ENCODE results near the gene CCDC116. TPM values are rescaled to one million over a fixed set of nuclear protein-coding genes. Genes with fewer than 3 reads are reported as not detected.

Gene CCDC116
- total and polyA plus RNA-seq, 5 experiments from 2014 or later = 0.34 to 0.93 TPM; not detected in 3

DNA sequence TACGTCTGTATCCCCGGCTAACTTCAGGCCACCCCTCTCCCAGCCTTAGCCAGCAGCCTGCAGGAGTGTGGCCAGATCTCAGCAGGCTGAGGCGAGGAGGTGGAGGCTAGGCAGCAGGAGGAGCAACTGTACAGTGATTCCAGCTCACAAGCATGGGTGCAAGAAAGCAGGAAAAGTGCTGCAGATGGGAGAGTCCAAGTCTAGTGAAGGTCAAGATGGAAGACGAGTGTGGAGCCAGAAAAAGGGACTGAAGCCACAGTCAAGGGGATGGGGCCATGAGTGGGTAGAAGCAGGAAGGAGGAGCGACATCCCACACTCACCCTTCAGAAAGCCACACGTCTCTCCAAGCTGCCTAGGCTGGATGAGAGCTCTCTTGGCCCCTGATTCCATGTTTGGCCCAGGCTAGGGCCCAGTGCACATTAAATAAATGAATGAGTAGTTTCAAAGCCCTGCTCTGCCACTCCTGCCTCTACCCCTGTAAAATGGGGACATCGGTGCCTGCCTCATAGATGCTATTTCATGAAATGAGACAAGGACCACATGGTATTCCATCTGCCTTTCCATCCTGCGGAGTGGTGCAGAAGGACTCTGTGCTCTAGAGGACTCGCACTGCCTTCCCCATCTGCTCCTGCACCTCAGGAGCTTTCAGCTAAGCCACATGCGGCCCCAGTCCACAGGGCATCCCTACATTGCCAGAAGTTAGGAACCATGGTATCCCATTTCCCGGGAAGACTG is 5.7 kb upstream of the CCDC116 start:
- Mint-ChIP-seq H3K9me3 (no peaks in the 10 kb centered on the region), H3K27me3 (no peaks in the 10 kb centered on the region), H3K4me3 (peak overlapping the region; percentile 9 to 90 (median 60)), H3K4me1 (peaks cover 17 to 50% (median 45%) of the 10 kb centered on the region in 4 donors), H3K36me3 (peaks cover 0 to 36% (median 9%) of the 10 kb centered on the region in 3 donors), H3K27ac (peak overlapping the region in 8 of 10 donors; percentile 39 to 87 (median 62))
- DNase-seq (no peak), ATAC-seq (no peak)
- POLR2A ChIA-PET = interaction anchor here (0.7 to 1.0 kb wide), 2 partner anchors 17 to 23 kb away, joined by 3 read pairs; no protein-coding TSS in a partner anchor

DNA sequence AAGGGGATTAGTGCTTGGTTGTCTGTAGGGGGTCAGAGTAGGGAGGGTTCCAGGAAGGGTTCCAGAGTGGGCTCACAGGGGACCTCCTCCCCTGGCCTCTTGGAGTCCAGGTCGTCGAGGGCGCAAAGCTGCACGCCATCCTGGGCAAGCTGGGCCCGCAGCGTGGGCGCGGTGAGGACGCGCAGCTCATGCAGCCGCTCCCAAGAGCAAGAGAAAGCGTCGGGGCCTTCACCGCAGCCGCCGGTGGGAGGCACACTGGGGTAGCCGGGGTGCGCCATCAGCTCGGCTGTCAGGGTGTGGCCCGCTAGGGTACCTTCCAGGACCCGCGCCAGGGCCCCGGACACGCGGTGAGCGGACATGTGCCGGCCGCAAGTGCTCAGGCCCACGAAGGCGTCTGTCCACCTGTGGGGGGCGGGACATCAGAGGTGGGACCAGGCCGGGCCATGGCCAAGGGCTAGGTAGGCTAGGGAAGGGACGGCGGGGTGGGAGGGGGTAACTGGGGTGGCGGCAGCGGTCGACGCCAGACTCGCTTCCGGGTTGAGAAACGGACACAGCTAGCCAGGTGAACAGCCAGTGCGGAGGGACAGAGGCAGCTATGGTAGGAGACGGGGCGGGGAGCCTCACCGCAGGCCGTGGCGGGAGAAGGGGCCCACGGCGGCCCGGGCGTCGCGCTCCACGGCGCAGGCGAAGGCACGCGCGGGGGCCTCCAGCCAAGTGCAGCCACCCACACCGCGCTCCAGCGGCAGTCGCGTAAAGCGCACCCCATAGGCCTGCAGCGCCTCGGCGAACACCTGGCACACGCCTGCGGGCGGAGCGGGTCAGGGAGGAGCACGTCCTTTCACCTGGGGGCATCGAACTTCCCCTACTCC is 3.9 kb upstream of the CCDC116 start:
- H3K27ac Mint-ChIP-seq = peak overlapping the region; percentile 43 to 97 (median 94)
- POLR2A ChIA-PET = interaction anchor here (0.6 to 3.9 kb wide), 17 partner anchors 8 to 628 kb away, joined by 3 to 82 read pairs (median 5); partner anchors contain the start of genes PPIL2, SDF2L1, UBE2L3 and YPEL1
- peak overlapping the region; percentile 87 to 97 (median 90) for H3K4me3 Mint-ChIP-seq
- H3K9me3 Mint-ChIP-seq = no peaks in the 10 kb centered on the region
- H3K36me3 Mint-ChIP-seq = peaks cover 0 to 22% (median 9%) of the 10 kb centered on the region in 3 donors
- ATAC-seq = peak in 1 of 2 donors; percentile 11
- peaks cover 15 to 49% (median 45%) of the 10 kb centered on the region in 4 donors for H3K4me1 Mint-ChIP-seq
- H3K27me3 Mint-ChIP-seq = no peaks in the 10 kb centered on the region
- no peak for DNase-seq

- POLR2A ChIA-PET = interaction anchor here (0.6 to 3.9 kb wide), 16 partner anchors 9 to 629 kb away, joined by 3 to 82 read pairs (median 5); partner anchors contain the start of genes PPIL2, SDF2L1, UBE2L3 and YPEL1
- Mint-ChIP-seq H3K27me3 (no peaks in the 10 kb centered on the region), H3K27ac (peak within 1 kb of the TSS; percentile 78 to 97 (median 94)), H3K4me1 (peaks cover 12 to 43% (median 42%) of the 10 kb centered on the region in 4 donors), H3K36me3 (peaks cover 0 to 20% (median 9%) of the 10 kb centered on the region in 3 donors), H3K9me3 (no peaks in the 10 kb centered on the region), H3K4me3 (peak within 1 kb of the TSS; percentile 87 to 97 (median 90))
- ATAC-seq = peak; percentile 85 to 86
- DNase-seq = peak; percentile 88 to 97 (median 94)
These were observed 3.1 kb upstream of the CCDC116 start, which contains the start of gene YDJC for GRCh38 chr22:21629255-21630149. YDJC (minus strand) TSS chr22:21630022; CDS start chr22:21630014, 8 bp downstream.

DNA sequence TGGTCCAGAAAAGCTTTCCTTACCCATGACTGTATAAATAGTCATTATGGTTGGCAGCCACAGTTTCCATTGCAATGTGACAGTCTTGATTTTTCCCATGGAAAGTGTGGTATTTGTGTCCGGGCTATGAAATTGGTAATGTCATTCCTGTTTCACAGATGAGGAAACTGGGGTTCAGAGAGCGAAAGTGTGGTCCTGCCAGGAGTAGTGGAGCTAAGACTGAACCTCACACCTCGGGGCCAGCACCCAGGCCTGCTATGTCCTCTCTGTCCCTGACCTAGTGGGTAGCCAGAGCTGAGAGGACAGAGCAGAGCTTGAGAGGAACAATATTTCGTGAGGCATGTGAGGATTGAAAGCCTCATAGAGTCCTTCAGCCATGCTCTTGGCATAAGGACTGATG is 1.5 kb upstream of the CCDC116 start:
- POLR2A ChIA-PET = interaction anchor here (0.6 to 3.9 kb wide), 4 partner anchors 11 to 714 kb away, joined by 3 to 82 read pairs (median 3); partner anchors contain the start of gene SDF2L1
- H3K9me3 Mint-ChIP-seq = no peaks in the 10 kb centered on the region
- H3K27ac Mint-ChIP-seq = peak overlapping the region in 2 of 10 donors; percentile 7 to 53
- ATAC-seq (no peak), DNase-seq (no peak)
- H3K36me3 Mint-ChIP-seq = peaks cover 0 to 20% (median 9%) of the 10 kb centered on the region in 3 donors
- no peaks in the 10 kb centered on the region for H3K27me3 Mint-ChIP-seq
- H3K4me1 Mint-ChIP-seq = peaks cover 8 to 32% (median 30%) of the 10 kb centered on the region in 4 donors
- peak overlapping the region in 5 of 10 donors; percentile 43 to 90 (median 68) for H3K4me3 Mint-ChIP-seq

DNA sequence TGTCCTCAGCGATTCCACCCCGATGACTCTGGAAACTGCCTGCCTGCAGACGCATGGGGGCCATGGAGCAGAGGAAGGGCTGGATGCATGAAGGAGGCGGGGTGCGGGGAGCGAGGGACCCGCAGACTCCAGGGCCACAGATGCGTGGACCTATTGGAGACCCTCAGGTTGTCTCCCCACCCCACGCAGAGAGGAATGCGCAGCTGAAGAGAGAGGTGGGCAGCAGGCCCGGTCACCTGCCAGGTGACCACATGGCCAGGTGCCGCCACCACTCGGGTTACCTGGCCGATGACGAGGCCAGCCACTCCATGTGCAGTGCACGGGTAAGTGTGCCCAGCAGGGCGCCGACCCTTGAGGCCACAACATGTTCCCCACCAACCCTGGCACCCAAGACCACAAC is 371 bp downstream of the CCDC116 start:
- no peaks in the 10 kb centered on the region for H3K9me3 Mint-ChIP-seq
- no peaks in the 10 kb centered on the region for H3K27me3 Mint-ChIP-seq
- POLR2A ChIA-PET = interaction anchor here (0.8 to 1.4 kb wide), 3 partner anchors 9 to 20 kb away, joined by 3 to 6 read pairs (median 3); partner anchors contain the start of gene SDF2L1
- DNase-seq (no peak), ATAC-seq (no peak)
- peaks cover 3 to 15% (median 13%) of the 10 kb centered on the region in 4 donors for H3K4me1 Mint-ChIP-seq
- peak overlapping the region in 1 of 10 donors; percentile 9 for H3K27ac Mint-ChIP-seq
- H3K36me3 Mint-ChIP-seq = peaks cover 0 to 7% (median 4%) of the 10 kb centered on the region in 3 donors
- H3K4me3 Mint-ChIP-seq = no peak overlapping the region

GRCh38 chr22:21633481-21633880 is 921 bp downstream of the CCDC116 start:
- H3K36me3 Mint-ChIP-seq = peaks cover 0 to 2% (median 0%) of the 10 kb centered on the region in 3 donors
- DNase-seq = no peak
- peaks cover 0 to 10% (median 8%) of the 10 kb centered on the region in 4 donors for H3K4me1 Mint-ChIP-seq
- H3K4me3 Mint-ChIP-seq = no peak overlapping the region
- no peaks in the 10 kb centered on the region for H3K27me3 Mint-ChIP-seq
- no peak for ATAC-seq
- H3K9me3 Mint-ChIP-seq = no peaks in the 10 kb centered on the region
- POLR2A ChIA-PET = interaction anchor here (0.6 to 1.4 kb wide), 3 partner anchors 9 to 236 kb away, joined by 3 to 6 read pairs (median 3); partner anchors contain the start of gene SDF2L1
- no peak overlapping the region for H3K27ac Mint-ChIP-seq

DNA sequence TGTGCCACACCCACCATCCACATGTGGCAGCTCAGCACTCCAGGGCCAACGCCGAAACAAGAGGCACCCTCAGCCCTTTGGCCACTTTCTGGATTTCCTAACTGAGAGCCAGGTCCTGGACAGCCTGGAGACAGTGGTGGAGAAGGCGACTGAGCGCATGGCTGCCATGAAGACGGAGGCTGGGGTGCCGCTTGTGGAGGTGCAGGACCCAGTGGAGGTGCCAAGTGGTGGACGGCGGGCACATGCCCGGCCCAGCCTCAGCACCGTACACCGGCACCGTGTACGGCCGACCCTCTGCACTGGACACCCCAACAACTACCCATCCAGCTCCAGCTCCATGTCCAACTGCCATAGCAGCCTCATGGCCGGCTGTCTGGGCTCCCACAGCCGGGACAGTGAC is 1.5 kb downstream of the CCDC116 start:
- POLR2A ChIA-PET = interaction anchor here (0.6 to 0.9 kb wide), 2 partner anchors 11 to 237 kb away, joined by 3 read pairs; no protein-coding TSS in a partner anchor
- Mint-ChIP-seq H3K4me3 (no peak overlapping the region), H3K36me3 (peaks cover 0 to 2% (median 0%) of the 10 kb centered on the region in 3 donors), H3K9me3 (no peaks in the 10 kb centered on the region), H3K27me3 (no peaks in the 10 kb centered on the region), H3K27ac (no peak overlapping the region), H3K4me1 (peaks cover 0 to 10% (median 8%) of the 10 kb centered on the region in 4 donors)
- ATAC-seq (no peak), DNase-seq (no peak)

GRCh38 chr22:21634844-21635243 is 2.3 kb downstream of the CCDC116 start:
- Mint-ChIP-seq H3K27me3 (no peaks in the 10 kb centered on the region), H3K27ac (no peak overlapping the region), H3K4me1 (peaks cover 0 to 7% (median 7%) of the 10 kb centered on the region in 4 donors), H3K9me3 (no peaks in the 10 kb centered on the region), H3K36me3 (no peaks in the 10 kb centered on the region), H3K4me3 (peak overlapping the region in 1 of 10 donors; percentile 45)
- DNase-seq = no peak
- no peak for ATAC-seq
- POLR2A ChIA-PET = no interaction called here

DNA sequence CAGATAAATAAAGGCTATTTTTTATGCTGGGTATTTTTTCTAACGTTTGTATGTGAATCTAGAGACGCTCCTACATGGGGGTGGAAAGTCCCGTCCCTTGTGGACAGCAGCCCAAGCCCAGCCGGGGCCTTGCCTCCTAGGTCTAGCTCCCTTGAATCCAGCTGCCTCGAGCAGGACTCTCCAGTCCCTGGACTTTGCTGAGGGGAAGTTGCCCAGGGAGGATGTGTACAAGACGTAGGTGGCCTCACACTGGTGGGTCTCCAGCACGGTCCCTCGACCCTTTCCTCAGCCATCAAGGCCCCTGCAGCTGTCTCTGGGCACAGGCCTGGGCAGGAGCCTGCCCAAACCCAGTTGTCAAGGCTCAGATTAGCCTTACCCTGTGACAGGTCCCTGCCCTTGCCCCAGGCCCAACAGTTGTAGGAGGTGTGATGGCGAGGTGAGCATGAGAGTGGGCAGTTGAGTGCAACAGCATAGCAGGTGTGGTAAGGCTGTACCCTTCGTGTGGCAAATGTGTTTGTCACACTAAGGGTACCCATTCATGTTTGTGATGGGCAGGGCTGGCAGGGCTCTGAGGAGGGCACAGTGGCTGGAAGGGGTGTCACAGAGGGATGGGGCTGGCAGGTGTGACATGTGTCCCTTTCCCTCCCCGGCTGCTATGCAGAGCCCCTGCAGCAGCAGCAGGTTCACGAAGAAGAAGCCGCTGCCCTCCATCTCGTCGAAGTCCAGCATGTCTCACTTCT is 3.4 kb downstream of the CCDC116 start:
- Mint-ChIP-seq H3K36me3 (no peaks in the 10 kb centered on the region), H3K27ac (peak overlapping the region in 1 of 10 donors; percentile 18), H3K27me3 (no peaks in the 10 kb centered on the region), H3K4me3 (no peak overlapping the region), H3K9me3 (no peaks in the 10 kb centered on the region), H3K4me1 (peaks cover 0 to 8% (median 5%) of the 10 kb centered on the region in 4 donors)
- no peak for DNase-seq
- POLR2A ChIA-PET = no interaction called here
- no peak for ATAC-seq

DNA sequence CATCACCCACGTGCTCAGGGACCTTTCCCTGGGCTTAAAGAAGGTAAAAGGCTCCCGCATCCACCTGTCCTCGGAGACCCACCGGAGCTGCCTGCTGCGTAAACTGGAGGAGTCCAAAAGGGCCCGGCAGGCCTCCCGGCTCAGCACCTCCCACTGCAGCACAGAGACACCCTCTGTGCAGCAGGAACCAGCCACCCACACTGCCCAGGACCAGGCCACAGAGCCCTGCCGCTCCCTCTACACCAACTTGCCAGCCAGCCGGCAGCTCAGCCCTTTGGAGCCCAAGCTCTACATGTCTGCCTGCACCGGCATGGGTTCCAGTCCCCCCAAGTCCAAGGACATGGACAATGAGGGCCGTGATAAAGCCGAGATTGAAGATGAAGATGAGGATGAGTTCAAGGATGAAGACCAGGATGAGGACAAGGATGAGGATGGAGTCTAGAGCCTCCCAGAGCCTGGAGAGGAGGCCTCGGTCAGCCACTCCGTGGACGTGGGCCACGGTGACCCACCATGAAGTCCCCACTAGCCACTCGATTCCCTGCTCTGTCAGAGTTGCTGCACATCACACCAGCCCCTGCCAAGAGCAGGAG is 4.2 kb downstream of the CCDC116 start:
- Mint-ChIP-seq H3K27me3 (peaks cover 0 to 2% (median 0%) of the 10 kb centered on the region in 5 donors), H3K36me3 (no peaks in the 10 kb centered on the region), H3K4me1 (peaks cover 3 to 16% (median 11%) of the 10 kb centered on the region in 4 donors), H3K9me3 (no peaks in the 10 kb centered on the region), H3K27ac (no peak overlapping the region), H3K4me3 (no peak overlapping the region)
- DNase-seq = no peak
- POLR2A ChIA-PET = no interaction called here
- ATAC-seq = no peak

Measured in naive thymus-derived CD8-positive, alpha-beta T cell (primary cell).